Gastroesophageal sphincter (tissue), 4 donors: ENCODE results near the gene ICAM3. TPM values are rescaled to one million over a fixed set of nuclear protein-coding genes. Genes with fewer than 3 reads are reported as not detected.
"Not testable (repeated sequence)": the region's sequence is repeated elsewhere in the genome, so short reads cannot be mapped to it uniquely, and the experiment has no call there.

ENCODE experiments used
- ATAC-seq: fragments of 150-250 bp; one replicate; pipeline ENCODE4 v1.9.1; 2016; ENCODE audit warnings: mild to moderate bottlenecking, moderate library complexity
- H3K27ac ChIP-seq, 4 donors: fragments of 200-600 bp; sonication (generic) in 3 of 4; 1 replicate in 3 of 4; 2 replicates in 1 of 4; pipeline ENCODE4 v1.5.1; 2016 to 2019
- H3K27me3 ChIP-seq: fragments of 200-600 bp; sonication (generic); one replicate; pipeline ENCODE4 v1.5.1; 2019
- H3K36me3 ChIP-seq, 2 donors: fragments of 200-600 bp; sonication (generic); one replicate each; pipeline ENCODE4 v1.5.1; 2019; ENCODE audit warnings: control low read depth in 1 of 2
- H3K4me1 ChIP-seq, 3 donors: fragments of 200-600 bp; sonication (generic); 1 replicate in 2 of 3; 2 replicates in 1 of 3; pipeline ENCODE4 v1.5.1; 2016 to 2019; ENCODE audit warnings: control low read depth in 2 of 3
- H3K4me3 ChIP-seq, 2 donors: fragments of 200-600 bp; sonication (generic); one replicate each; pipeline ENCODE4 v1.5.1; 2019; ENCODE audit warnings: mild to moderate bottlenecking in 1 of 2, moderate library complexity in 1 of 2
- H3K9me3 ChIP-seq, 3 donors: fragments of 200-600 bp; sonication (generic); one replicate each; pipeline ENCODE4 v1.5.1; 2017 to 2019; ENCODE audit warnings: control low read depth in 2 of 3
- CTCF ChIP-seq, 4 experiments: fragments of 200-600 bp in 2 of 4; fragments of 450-650 bp in 2 of 4; sonication (generic) in 1 of 4; IDR thresholded peaks; one replicate each; pipeline ENCODE4 v1.5.1; 2017 to 2019; ENCODE audit warnings: antibody characterized with exemption in 4 of 4, mild to moderate bottlenecking in 2 of 4, moderate library complexity in 2 of 4
- EP300 ChIP-seq: sonication (generic); formaldehyde crosslinking; IDR thresholded peaks from one replicate; pipeline ENCODE4 v1.6.1; 2017; ENCODE audit warnings: antibody characterized with exemption, mild to moderate bottlenecking
- POLR2A ChIP-seq, 2 donors: fragments of 450-650 bp; IDR thresholded peaks; one replicate each; pipeline ENCODE4 v1.6.1; 2017; ENCODE audit warnings: antibody characterized with exemption in 2 of 2, mild to moderate bottlenecking in 2 of 2, moderate library complexity in 1 of 2
- POLR2AphosphoS5 ChIP-seq: sonication (generic); formaldehyde crosslinking; IDR thresholded peaks from one replicate; pipeline ENCODE4 v1.6.1; 2017; ENCODE audit warnings: antibody characterized with exemption
- WGBS, 2 donors: methylation state at CpG; one replicate each; pipeline ENCODE4 v1.1.5; 2018; ENCODE audit warnings: low coverage in 1 of 2; 5-methylcytosine and 5-hydroxymethylcytosine counted together
- total RNA-seq, 4 donors: library from RNA; depleted of rRNA; stranded (reverse); fragments of >200 nt; gene quantifications; one replicate each; pipeline ENCODE4 v1.1.0, GENCODE V29; 2016

The ICAM3 gene
- total RNA-seq, 4 donors from 2014 or later: 3.4 to 9.3 (median 5.6) TPM

GRCh38 chr19:10379880-10380312 is 40.5 kb upstream of the ICAM3 start:
- H3K36me3 ChIP-seq: peaks cover 0 to 30% of the 10 kb centered on the region in 2 donors
- 0% methylated on average over 2 to 6 of the region's 10 CpGs for WGBS, 2 donors
- no peaks in the 10 kb centered on the region for H3K9me3 ChIP-seq
- H3K4me3 ChIP-seq: peak overlapping the region; percentile 58 to 80
- peaks cover 0 to 22% (median 4%) of the 10 kb centered on the region in 3 donors for H3K4me1 ChIP-seq
- ATAC-seq: no peak
- no peak for TF ChIP-seq POLR2A (IDR thresholded peaks at IDR 0.05)
- no peak for TF ChIP-seq EP300
- no peak for TF ChIP-seq CTCF (IDR thresholded peaks at IDR 0.05)
- no peak for TF ChIP-seq POLR2AphosphoS5
- no peaks in the 10 kb centered on the region for H3K27me3 ChIP-seq
- H3K27ac ChIP-seq: peak overlapping the region; percentile 39 to 88 (median 86)

GRCh38 chr19:10378124-10378523 is 38.7 kb upstream of the ICAM3 start:
- Histone ChIP-seq H3K27ac (no peak overlapping the region), H3K4me1 (peaks cover 0 to 22% (median 4%) of the 10 kb centered on the region in 3 donors), H3K9me3 (no peaks in the 10 kb centered on the region), H3K4me3 (no peak overlapping the region), H3K36me3 (peaks cover 0 to 45% of the 10 kb centered on the region in 2 donors), H3K27me3 (no peaks in the 10 kb centered on the region)
- no peak for TF ChIP-seq EP300
- no peak for TF ChIP-seq POLR2AphosphoS5
- no peak for TF ChIP-seq CTCF (IDR thresholded peaks at IDR 0.05)
- TF ChIP-seq POLR2A (IDR thresholded peaks at IDR 0.05): no peak
- WGBS, 2 donors: 80 to 92% methylated on average over 1 to 6 of the region's 8 CpGs
- no peak for ATAC-seq

GRCh38 chr19:10377140-10377640 is 37.8 kb upstream of the ICAM3 start:
- not testable (repeated sequence) for H3K4me3 ChIP-seq, H3K27me3 ChIP-seq, H3K9me3 ChIP-seq, ATAC-seq, H3K27ac ChIP-seq
- Histone ChIP-seq H3K36me3 (peaks cover 0 to 53% of the 10 kb centered on the region in 2 donors), H3K4me1 (peaks cover 0 to 22% (median 4%) of the 10 kb centered on the region in 3 donors)
- WGBS, 2 donors: 100% methylated on average over 2 of the region's 2 CpGs; no CpG with 5 or more reads in 1 of the 2 donors

- H3K4me1 ChIP-seq: peaks cover 0 to 15% (median 0%) of the 10 kb centered on the region in 3 donors
- H3K9me3 ChIP-seq: no peaks in the 10 kb centered on the region
- ATAC-seq: no peak
- H3K27me3 ChIP-seq: no peaks in the 10 kb centered on the region
- TF ChIP-seq POLR2AphosphoS5 (no peak), EP300 (no peak), POLR2A (IDR thresholded peaks at IDR 0.05) (no peak), CTCF (IDR thresholded peaks at IDR 0.05) (no peak)
- H3K4me3 ChIP-seq: no peak overlapping the region
- WGBS, 2 donors: 90 to 100% methylated on average over 4 to 5 of the region's 5 CpGs
- no peak overlapping the region for H3K27ac ChIP-seq
- H3K36me3 ChIP-seq: peaks cover 0 to 75% of the 10 kb centered on the region in 2 donors
Measured at GRCh38 chr19:10374931-10375330, 35.5 kb upstream of the ICAM3 start.

- Histone ChIP-seq H3K9me3 (no peaks in the 10 kb centered on the region), H3K4me3 (no peak overlapping the region), H3K4me1 (no peaks in the 10 kb centered on the region), H3K36me3 (peaks cover 0 to 90% of the 10 kb centered on the region in 2 donors), H3K27ac (no peak overlapping the region), H3K27me3 (no peaks in the 10 kb centered on the region)
- WGBS, 2 donors: 82% methylated on average over 2 of the region's 3 CpGs; no CpG with 5 or more reads in 1 of the 2 donors
- ATAC-seq: no peak
- TF ChIP-seq EP300: no peak
- TF ChIP-seq POLR2AphosphoS5: no peak
- TF ChIP-seq POLR2A (IDR thresholded peaks at IDR 0.05): no peak
- TF ChIP-seq CTCF (IDR thresholded peaks at IDR 0.05): no peak
Measured at GRCh38 chr19:10372690-10373089, 33.3 kb upstream of the ICAM3 start.
